HG03571 (cell line): ENCODE results near the gene APOC1.
"Not testable (repeated sequence)": the region's sequence is repeated elsewhere in the genome, so short reads cannot be mapped to it uniquely, and the experiment has no call there.

ENCODE experiments used
- ATAC-seq: cut with Tn5 transposase; IDR thresholded peaks from one replicate; pipeline ENCODE4 v1.9.1; 2021; ENCODE audit not compliant: unreplicated experiment

The APOC1 gene

DNA sequence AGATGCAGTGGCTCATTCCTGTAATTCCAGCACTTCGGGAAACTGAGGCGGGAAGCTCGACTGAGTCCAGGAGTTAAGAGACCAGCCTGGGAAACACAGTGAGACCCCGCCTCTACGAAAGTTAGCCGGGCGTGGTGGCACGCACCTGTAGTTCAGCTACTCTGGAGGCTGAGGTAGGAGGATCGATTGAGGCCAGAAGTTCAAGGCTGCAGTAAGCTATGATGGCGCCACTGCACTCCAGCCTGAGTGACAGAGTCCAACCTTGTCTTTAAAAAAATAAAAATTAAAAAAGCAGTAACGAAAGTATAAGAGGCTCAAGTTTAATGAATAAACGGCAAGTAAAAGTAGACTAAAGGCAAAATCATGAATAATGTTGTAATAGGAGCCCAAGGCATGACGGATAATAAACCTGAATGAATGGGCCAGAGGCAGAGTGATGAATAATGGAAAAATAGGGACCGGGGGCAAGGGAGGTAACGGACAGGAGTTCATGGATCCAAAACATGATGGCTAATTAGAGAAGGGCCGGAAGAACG lies 24.5 kb upstream of the APOC1 start:
- ATAC-seq, result no peak

DNA sequence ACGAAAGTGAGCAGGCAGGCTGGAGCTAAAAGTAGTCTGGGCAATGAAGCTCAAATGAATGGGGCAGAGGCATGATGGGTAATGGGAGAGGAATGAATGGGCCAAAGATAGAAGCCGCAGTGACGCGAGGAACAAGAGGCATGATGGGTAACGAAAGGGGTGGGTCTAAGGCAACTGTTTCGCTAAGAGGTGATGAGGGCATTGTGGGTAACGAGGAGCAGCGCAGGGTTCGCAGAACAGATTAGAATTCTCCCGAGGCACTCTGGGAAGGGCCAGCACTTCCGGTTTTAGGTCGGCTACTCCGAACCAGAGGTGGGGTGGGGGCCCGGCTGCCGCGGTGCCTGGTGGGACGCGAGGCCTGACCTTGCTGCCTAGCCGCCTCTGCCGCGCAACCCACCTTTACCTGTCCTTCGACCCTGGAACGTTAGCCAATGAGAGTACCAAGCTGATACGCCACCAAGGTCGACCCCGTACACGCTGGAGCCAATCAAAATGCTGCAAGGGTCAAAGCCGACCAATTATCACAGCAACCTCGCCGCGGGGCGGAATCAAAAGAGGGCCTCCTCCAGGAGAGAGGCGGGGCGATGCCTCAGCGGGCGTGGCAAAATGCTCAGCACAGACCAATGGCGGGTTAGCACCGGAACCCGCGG lies 23.9 kb upstream of the APOC1 start:
- peak; percentile 79 for ATAC-seq

GRCh38 chr19:44891016-44891882 lies 23.2 kb upstream of the APOC1 start, which contains the start of gene TOMM40:
Gene TOMM40 (plus strand): TSS chr19:44891254. CDS start chr19:44891416, 162 bp downstream.
- ATAC-seq, result peak; percentile 54

DNA sequence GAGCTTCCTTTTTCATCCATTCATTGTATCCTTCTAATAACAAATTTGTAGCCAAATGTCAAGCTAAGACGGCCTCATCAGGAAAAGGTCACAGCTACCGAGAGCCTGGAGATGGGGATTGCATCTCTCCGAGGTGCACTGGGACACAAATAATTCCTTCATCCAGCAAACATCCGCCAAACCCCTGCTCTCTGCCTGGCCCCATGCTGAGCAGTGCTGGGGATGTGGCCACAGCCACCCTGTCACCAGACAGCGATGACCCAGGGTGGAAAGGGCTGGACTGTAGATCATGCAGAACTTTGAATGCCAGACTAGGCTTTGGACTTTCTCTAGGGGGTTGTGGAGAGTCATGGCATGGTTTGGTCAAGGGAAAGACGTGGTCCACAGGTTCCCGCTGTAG lies 21.5 kb upstream of the APOC1 start:
- ATAC-seq, result no peak

GRCh38 chr19:44893332-44894051 lies 20.9 kb upstream of the APOC1 start:
- ATAC-seq, result no peak

DNA sequence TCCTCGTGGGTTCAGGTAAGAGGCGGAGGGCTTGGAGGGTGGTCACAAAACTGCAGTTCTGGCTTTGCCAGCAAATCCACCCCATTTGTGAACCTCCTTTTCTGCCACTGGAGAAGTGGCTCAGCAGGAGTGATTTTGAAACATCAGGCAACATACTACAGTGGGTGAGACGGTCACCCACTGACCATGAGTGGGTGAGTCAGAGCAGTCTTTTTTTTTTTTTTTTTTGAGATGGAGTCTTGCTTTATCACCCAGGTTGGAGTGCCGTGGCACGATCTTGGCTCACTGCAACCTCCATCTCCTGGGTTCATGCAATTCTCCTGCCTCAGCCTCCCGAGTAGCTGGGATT lies 20.4 kb upstream of the APOC1 start:
- ATAC-seq, result no peak

DNA sequence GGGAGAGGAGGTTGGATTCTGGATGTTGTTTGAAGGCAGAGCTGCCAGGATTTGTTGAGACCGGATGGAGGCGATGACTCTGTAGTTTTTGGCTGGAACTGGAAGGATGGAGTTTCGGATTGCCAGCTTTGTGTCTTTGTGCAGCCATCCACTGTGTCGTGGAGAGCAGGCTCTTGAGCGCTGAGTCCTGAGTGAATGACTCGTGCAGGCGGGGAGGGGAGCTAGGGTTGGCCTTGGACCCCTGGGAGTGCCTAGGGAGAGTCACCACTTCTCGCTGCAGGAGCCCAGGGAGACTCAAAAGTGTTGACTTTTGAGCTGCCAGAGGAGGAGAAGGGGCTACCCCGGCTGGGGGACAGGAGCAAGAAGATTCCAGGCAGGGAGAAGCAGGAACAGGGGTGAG lies 19.5 kb upstream of the APOC1 start:
- no peak for ATAC-seq

DNA sequence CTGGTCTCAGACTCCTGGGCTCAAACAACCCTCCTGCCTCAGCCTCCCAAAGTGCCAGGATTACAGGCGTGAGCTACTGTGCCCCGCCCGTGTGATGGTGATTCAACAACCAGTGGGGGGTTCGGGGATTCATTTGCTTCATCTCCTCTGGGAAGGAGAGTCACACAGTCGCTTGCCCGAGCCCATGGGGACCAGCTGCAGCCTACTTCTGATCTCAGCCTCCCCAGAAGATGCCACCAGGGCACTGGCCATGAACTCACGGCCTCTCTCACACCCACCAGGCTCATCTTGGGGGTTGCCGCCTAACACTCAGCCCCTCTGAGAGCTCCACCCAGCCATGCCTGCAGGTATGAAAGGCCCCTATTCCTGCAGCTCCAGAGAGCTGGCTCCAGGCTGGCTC lies 16.6 kb upstream of the APOC1 start:
- ATAC-seq, result no peak

GRCh38 chr19:44900328-44901244 lies 13.8 kb upstream of the APOC1 start:
- no peak for ATAC-seq

- ATAC-seq, result no peak
Measured at GRCh38 chr19:44903216-44903601, 11.2 kb upstream of the APOC1 start.

GRCh38 chr19:44903602-44904425 lies 10.6 kb upstream of the APOC1 start:
- no peak for ATAC-seq

GRCh38 chr19:44904426-44904994 lies 9.9 kb upstream of the APOC1 start:
- no peak for ATAC-seq

DNA sequence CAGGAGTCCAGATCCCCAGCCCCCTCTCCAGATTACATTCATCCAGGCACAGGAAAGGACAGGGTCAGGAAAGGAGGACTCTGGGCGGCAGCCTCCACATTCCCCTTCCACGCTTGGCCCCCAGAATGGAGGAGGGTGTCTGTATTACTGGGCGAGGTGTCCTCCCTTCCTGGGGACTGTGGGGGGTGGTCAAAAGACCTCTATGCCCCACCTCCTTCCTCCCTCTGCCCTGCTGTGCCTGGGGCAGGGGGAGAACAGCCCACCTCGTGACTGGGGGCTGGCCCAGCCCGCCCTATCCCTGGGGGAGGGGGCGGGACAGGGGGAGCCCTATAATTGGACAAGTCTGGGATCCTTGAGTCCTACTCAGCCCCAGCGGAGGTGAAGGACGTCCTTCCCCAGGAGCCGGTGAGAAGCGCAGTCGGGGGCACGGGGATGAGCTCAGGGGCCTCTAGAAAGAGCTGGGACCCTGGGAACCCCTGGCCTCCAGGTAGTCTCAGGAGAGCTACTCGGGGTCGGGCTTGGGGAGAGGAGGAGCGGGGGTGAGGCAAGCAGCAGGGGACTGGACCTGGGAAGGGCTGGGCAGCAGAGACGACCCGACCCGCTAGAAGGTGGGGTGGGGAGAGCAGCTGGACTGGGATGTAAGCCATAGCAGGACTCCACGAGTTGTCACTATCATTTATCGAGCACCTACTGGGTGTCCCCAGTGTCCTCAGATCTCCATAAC lies 8.8 kb upstream of the APOC1 start, which contains the start of gene APOE:
Gene APOE (plus strand): TSS at position 360 of the 724 bp plus-strand sequence. CDS start 829 bp downstream, outside the sequence.
- no peak for ATAC-seq

- no peak for ATAC-seq
Measured at GRCh38 chr19:44907613-44908012, 6.8 kb upstream of the APOC1 start.

DNA sequence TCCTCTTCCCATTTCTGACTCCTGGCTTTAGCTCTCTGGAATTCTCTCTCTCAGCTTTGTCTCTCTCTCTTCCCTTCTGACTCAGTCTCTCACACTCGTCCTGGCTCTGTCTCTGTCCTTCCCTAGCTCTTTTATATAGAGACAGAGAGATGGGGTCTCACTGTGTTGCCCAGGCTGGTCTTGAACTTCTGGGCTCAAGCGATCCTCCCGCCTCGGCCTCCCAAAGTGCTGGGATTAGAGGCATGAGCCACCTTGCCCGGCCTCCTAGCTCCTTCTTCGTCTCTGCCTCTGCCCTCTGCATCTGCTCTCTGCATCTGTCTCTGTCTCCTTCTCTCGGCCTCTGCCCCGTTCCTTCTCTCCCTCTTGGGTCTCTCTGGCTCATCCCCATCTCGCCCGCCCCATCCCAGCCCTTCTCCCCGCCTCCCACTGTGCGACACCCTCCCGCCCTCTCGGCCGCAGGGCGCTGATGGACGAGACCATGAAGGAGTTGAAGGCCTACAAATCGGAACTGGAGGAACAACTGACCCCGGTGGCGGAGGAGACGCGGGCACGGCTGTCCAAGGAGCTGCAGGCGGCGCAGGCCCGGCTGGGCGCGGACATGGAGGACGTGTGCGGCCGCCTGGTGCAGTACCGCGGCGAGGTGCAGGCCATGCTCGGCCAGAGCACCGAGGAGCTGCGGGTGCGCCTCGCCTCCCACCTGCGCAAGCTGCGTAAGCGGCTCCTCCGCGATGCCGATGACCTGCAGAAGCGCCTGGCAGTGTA lies 6.2 kb upstream of the APOC1 start:
- no peak for ATAC-seq

DNA sequence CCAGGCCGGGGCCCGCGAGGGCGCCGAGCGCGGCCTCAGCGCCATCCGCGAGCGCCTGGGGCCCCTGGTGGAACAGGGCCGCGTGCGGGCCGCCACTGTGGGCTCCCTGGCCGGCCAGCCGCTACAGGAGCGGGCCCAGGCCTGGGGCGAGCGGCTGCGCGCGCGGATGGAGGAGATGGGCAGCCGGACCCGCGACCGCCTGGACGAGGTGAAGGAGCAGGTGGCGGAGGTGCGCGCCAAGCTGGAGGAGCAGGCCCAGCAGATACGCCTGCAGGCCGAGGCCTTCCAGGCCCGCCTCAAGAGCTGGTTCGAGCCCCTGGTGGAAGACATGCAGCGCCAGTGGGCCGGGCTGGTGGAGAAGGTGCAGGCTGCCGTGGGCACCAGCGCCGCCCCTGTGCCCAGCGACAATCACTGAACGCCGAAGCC lies 5.6 kb upstream of the APOC1 start:
- no peak for ATAC-seq

GRCh38 chr19:44909775-44910174 lies 4.6 kb upstream of the APOC1 start:
- ATAC-seq, result no peak

GRCh38 chr19:44911896-44912295 lies 2.5 kb upstream of the APOC1 start:
- ATAC-seq, result not testable (repeated sequence)
